Activated CD4-positive, alpha-beta memory T cell treated with anti-CD3 and anti-CD28 coated beads, Interleukin-2, amount 10 ng/mL, durations not matched to agents 7 days and 5 days (primary cell): ENCODE measurements around the gene ITIH4. TPM values are rescaled to one million over a fixed set of nuclear protein-coding genes. Genes with fewer than 3 reads are reported as not detected.

Experiments
- CTCF ChIA-PET: fragments of 350-600 bp; sonication (Branson Sonifier 250); formaldehyde crosslinking; loops from one replicate; lab custom pipeline; 2021; ENCODE audit warnings: antibody characterized with exemption, inconsistent platforms; lab: Charles Lee
- POLR2A ChIA-PET: fragments of 350-600 bp; sonication (Branson Sonifier 250); formaldehyde crosslinking; loops from one replicate; lab custom pipeline; 2021; ENCODE audit warnings: antibody characterized with exemption; lab: Charles Lee
- DNase-seq: peaks from one replicate; pipeline ENCODE4 v3.0.0-alpha.2; 2020
- H3K27ac Mint-ChIP-seq: one replicate; pipeline ENCODE4 v1.8.0; 2021; ENCODE audit warnings: mild to moderate bottlenecking, mixed read lengths
- H3K27me3 Mint-ChIP-seq: one replicate; pipeline ENCODE4 v1.8.0; 2021; ENCODE audit warnings: mixed read lengths
- H3K36me3 Mint-ChIP-seq: one replicate; pipeline ENCODE4 v1.8.0; 2021; ENCODE audit warnings: low read depth, mixed read lengths
- H3K4me1 Mint-ChIP-seq: one replicate; pipeline ENCODE4 v1.8.0; 2021; ENCODE audit warnings: mixed read lengths
- H3K4me3 Mint-ChIP-seq: one replicate; pipeline ENCODE4 v1.8.0; 2021; ENCODE audit warnings: mild to moderate bottlenecking, mixed read lengths
- H3K9me3 Mint-ChIP-seq: one replicate; pipeline ENCODE4 v1.8.0; 2021; ENCODE audit warnings: mixed read lengths
- total RNA-seq, 2 experiments: library from RNA; stranded (reverse); gene quantifications; one replicate each; pipeline ENCODE4 v1.2.3, GENCODE V29; 2021

Gene ITIH4
- total RNA-seq, 2 experiments from 2014 or later, result 16.0 to 16.2 TPM

DNA sequence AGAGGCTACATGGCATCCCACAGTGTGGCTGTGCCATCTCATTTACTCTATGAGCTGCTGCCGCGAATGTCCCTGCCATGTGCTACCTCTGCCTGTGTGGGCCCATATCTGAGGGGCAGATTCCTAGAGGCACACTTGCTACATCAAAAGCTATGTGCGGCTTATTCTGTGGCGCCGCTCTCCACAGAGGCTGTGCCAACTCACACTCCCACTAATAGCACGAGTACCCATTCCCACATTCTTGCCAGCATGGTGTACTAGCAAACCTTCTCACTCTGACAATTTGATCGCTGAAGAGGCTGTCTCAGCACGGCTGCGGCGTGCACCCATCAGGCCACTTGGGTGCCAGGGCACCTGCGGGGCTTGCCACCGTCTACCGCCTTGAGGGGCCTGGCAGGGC is 35.5 kb upstream of the ITIH4 start:
- Mint-ChIP-seq H3K27me3 (no peaks in the 10 kb centered on the region), H3K4me3 (no peak overlapping the region), H3K9me3 (peaks cover 24% of the 10 kb centered on the region), H3K4me1 (no peaks in the 10 kb centered on the region), H3K36me3 (peaks cover 25% of the 10 kb centered on the region), H3K27ac (no peak overlapping the region)
- DNase-seq, result no peak
- ChIA-PET POLR2A (no interaction called here), CTCF (no interaction called here)

- Mint-ChIP-seq H3K4me3 (no peak overlapping the region), H3K27ac (no peak overlapping the region), H3K4me1 (no peaks in the 10 kb centered on the region), H3K9me3 (peaks cover 14% of the 10 kb centered on the region), H3K36me3 (peaks cover 15% of the 10 kb centered on the region), H3K27me3 (no peaks in the 10 kb centered on the region)
- CTCF ChIA-PET, result interaction anchor here (0.7 kb wide), 1 partner anchor 37 kb away, joined by 3 read pairs; no protein-coding TSS in a partner anchor
- DNase-seq, result no peak
- POLR2A ChIA-PET, result no interaction called here
These were observed 29.9 kb upstream of the ITIH4 start for GRCh38 chr3:52860424-52860768.

- ChIA-PET CTCF (interaction anchor here (0.7 kb wide), 1 partner anchor 36 kb away, joined by 3 read pairs; no protein-coding TSS in a partner anchor), POLR2A (no interaction called here)
- Mint-ChIP-seq H3K27ac (no peak overlapping the region), H3K36me3 (peaks cover 15% of the 10 kb centered on the region), H3K27me3 (no peaks in the 10 kb centered on the region), H3K9me3 (peaks cover 10% of the 10 kb centered on the region), H3K4me1 (no peaks in the 10 kb centered on the region), H3K4me3 (no peak overlapping the region)
- no peak for DNase-seq
These were observed 29.4 kb upstream of the ITIH4 start for GRCh38 chr3:52859686-52860423.

- H3K4me1 Mint-ChIP-seq, result no peaks in the 10 kb centered on the region
- no peak overlapping the region for H3K4me3 Mint-ChIP-seq
- H3K27me3 Mint-ChIP-seq, result no peaks in the 10 kb centered on the region
- ChIA-PET POLR2A (no interaction called here), CTCF (no interaction called here)
- H3K9me3 Mint-ChIP-seq, result peaks cover 2% of the 10 kb centered on the region
- DNase-seq, result no peak
- peaks cover 3% of the 10 kb centered on the region for H3K36me3 Mint-ChIP-seq
- H3K27ac Mint-ChIP-seq, result no peak overlapping the region
These were observed 27.4 kb upstream of the ITIH4 start for GRCh38 chr3:52857864-52858263.

GRCh38 chr3:52857133-52857532 is 26.7 kb upstream of the ITIH4 start:
- ChIA-PET CTCF (no interaction called here), POLR2A (interaction anchor here (1.2 kb wide), 1 partner anchor 17 kb away, joined by 3 read pairs; no protein-coding TSS in a partner anchor)
- no peaks in the 10 kb centered on the region for H3K27me3 Mint-ChIP-seq
- no peak for DNase-seq
- no peaks in the 10 kb centered on the region for H3K4me1 Mint-ChIP-seq
- no peak overlapping the region for H3K27ac Mint-ChIP-seq
- H3K36me3 Mint-ChIP-seq, result no peaks in the 10 kb centered on the region
- H3K9me3 Mint-ChIP-seq, result no peaks in the 10 kb centered on the region
- no peak overlapping the region for H3K4me3 Mint-ChIP-seq

DNA sequence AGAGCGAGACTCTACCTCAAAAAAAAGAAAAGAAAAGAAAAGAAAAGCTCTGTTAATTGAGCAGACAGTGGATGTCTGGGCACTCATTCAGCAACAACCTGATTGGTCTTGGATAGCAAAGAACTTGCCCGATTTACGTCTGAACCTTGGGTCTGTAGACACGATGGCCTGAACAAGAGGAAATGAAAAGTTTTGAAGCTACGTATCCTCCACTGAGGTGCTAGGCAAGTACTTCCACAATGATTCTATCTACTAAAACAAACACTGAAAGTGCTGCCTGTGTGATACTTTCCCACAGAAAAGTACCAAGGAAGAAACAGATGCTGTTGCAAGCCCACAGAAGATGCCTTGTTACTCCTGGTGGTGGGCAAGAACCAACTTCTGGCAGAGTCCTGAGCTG is 26.2 kb upstream of the ITIH4 start:
- POLR2A ChIA-PET, result interaction anchor here (1.2 kb wide), 1 partner anchor 17 kb away, joined by 3 read pairs; no protein-coding TSS in a partner anchor
- Mint-ChIP-seq H3K27ac (no peak overlapping the region), H3K27me3 (no peaks in the 10 kb centered on the region), H3K4me3 (no peak overlapping the region), H3K9me3 (no peaks in the 10 kb centered on the region), H3K4me1 (no peaks in the 10 kb centered on the region), H3K36me3 (peaks cover 3% of the 10 kb centered on the region)
- no peak for DNase-seq
- CTCF ChIA-PET, result no interaction called here

DNA sequence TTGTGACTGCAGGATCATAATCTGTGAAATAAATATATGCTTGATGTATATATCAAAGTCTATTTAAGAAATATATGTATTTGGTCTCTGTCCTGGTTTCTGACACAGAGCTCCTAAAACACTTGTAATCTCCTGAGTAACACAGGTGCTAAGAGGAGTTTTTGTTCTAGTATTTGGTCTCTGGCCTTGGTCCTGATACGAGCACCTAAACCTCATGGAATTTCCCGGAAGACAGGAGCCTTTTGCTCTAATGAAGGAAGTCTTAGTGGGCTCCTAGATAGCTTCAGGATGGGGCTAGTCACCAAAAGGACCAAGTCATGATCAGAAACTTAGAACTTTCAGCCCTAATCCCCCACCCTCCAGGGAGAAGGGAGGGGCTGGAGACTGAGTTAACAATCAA is 23.5 kb upstream of the ITIH4 start:
- H3K27me3 Mint-ChIP-seq, result no peaks in the 10 kb centered on the region
- peaks cover 3% of the 10 kb centered on the region for H3K36me3 Mint-ChIP-seq
- POLR2A ChIA-PET, result interaction anchor here (1.3 kb wide), 1 partner anchor 15 kb away, joined by 3 read pairs; no protein-coding TSS in a partner anchor
- DNase-seq, result no peak
- H3K9me3 Mint-ChIP-seq, result no peaks in the 10 kb centered on the region
- H3K27ac Mint-ChIP-seq, result no peak overlapping the region
- CTCF ChIA-PET, result interaction anchor here (1.6 kb wide), 1 partner anchor 9 kb away, joined by 3 read pairs; no protein-coding TSS in a partner anchor
- H3K4me3 Mint-ChIP-seq, result no peak overlapping the region
- H3K4me1 Mint-ChIP-seq, result no peaks in the 10 kb centered on the region

- Mint-ChIP-seq H3K36me3 (peaks cover 3% of the 10 kb centered on the region), H3K9me3 (no peaks in the 10 kb centered on the region), H3K4me3 (no peak overlapping the region), H3K27ac (no peak overlapping the region), H3K4me1 (no peaks in the 10 kb centered on the region), H3K27me3 (no peaks in the 10 kb centered on the region)
- CTCF ChIA-PET, result no interaction called here
- DNase-seq, result no peak
- POLR2A ChIA-PET, result no interaction called here
These were observed 21.9 kb upstream of the ITIH4 start for GRCh38 chr3:52852419-52852818.

- ChIA-PET CTCF (interaction anchor here (1.1 kb wide), 1 partner anchor 42 kb away, joined by 4 read pairs; no protein-coding TSS in a partner anchor), POLR2A (no interaction called here)
- H3K27me3 Mint-ChIP-seq, result no peaks in the 10 kb centered on the region
- H3K4me1 Mint-ChIP-seq, result no peaks in the 10 kb centered on the region
- DNase-seq, result peak; percentile 25
- H3K4me3 Mint-ChIP-seq, result no peak overlapping the region
- no peak overlapping the region for H3K27ac Mint-ChIP-seq
- H3K36me3 Mint-ChIP-seq, result peaks cover 3% of the 10 kb centered on the region
- no peaks in the 10 kb centered on the region for H3K9me3 Mint-ChIP-seq
These were observed 20.9 kb upstream of the ITIH4 start for GRCh38 chr3:52851348-52851747.

DNA sequence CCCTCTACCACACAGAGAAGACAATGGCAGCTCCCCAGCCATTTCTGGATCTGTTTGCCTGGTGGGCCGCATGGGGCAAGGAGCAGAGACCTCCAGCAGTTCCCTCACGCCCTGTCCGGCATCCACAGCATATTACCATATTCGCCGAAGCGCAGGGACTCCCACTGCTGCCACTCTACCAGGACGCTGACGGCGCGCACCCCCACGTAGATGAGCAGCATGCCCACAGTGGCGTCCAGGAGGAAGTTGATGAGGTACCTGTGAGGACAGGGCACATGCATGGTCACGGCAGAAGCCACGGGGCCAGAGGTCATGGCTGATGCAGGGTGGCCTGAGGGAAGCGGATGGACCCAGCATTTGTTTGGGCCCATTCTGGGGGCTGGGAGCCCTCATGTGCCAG is 19.2 kb upstream of the ITIH4 start:
- no peak overlapping the region for H3K27ac Mint-ChIP-seq
- ChIA-PET POLR2A (interaction anchor here (1.4 kb wide), 1 partner anchor 10 kb away, joined by 3 read pairs; no protein-coding TSS in a partner anchor), CTCF (interaction anchor here (0.6 to 2.5 kb wide), 3 partner anchors 11 to 258 kb away, joined by 3 to 7 read pairs (median 4); no protein-coding TSS in a partner anchor)
- DNase-seq, result no peak
- H3K27me3 Mint-ChIP-seq, result no peaks in the 10 kb centered on the region
- H3K4me1 Mint-ChIP-seq, result no peaks in the 10 kb centered on the region
- H3K9me3 Mint-ChIP-seq, result no peaks in the 10 kb centered on the region
- H3K4me3 Mint-ChIP-seq, result no peak overlapping the region
- peaks cover 3% of the 10 kb centered on the region for H3K36me3 Mint-ChIP-seq

DNA sequence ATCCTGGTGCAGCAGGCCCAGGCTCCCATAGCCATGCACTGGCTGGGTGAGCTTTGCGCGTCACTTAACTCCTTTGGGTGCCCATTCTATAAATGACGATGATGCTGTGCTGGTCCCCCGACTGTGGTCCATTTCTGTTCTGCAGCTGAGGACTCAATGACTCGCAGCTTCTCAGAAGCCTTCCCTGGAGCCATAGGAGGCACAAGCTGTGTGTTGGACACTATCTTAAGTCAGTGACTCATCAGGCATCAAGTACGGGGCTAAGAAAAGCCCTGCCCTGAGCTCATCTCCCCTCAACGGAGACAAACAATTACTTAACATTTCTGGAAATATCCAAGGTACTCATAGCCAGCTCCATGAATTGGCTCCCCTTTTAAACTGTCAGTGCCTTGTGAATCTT is 18.1 kb upstream of the ITIH4 start:
- DNase-seq, result no peak
- H3K9me3 Mint-ChIP-seq, result no peaks in the 10 kb centered on the region
- ChIA-PET CTCF (interaction anchor here (0.6 to 2.5 kb wide), 5 partner anchors 10 to 266 kb away, joined by 3 to 7 read pairs (median 3); no protein-coding TSS in a partner anchor), POLR2A (interaction anchor here (1.4 kb wide), 1 partner anchor 9 kb away, joined by 3 read pairs; no protein-coding TSS in a partner anchor)
- no peak overlapping the region for H3K27ac Mint-ChIP-seq
- no peaks in the 10 kb centered on the region for H3K27me3 Mint-ChIP-seq
- peaks cover 8% of the 10 kb centered on the region for H3K36me3 Mint-ChIP-seq
- H3K4me3 Mint-ChIP-seq, result no peak overlapping the region
- H3K4me1 Mint-ChIP-seq, result no peaks in the 10 kb centered on the region

DNA sequence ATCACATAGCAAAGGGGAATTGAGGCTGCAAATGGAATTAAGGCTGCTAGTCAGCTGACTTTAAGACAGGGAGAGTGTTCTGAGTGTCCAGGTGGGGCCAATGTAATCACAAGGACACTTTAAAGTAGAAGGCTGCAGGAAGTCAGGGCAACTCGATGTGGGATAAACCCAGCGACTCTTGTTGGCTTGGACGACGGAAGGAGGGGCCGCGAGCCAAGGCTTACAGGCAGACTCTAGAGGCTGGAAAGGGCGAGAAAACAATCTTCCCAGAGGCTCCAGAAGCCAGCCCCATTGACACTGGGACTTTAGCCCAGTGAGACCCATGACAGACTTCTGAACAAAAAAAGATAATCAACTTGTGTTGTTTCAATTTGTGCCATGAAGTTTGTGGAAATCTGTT is 17.3 kb upstream of the ITIH4 start:
- H3K4me1 Mint-ChIP-seq, result no peaks in the 10 kb centered on the region
- peaks cover 8% of the 10 kb centered on the region for H3K36me3 Mint-ChIP-seq
- H3K4me3 Mint-ChIP-seq, result no peak overlapping the region
- H3K27me3 Mint-ChIP-seq, result no peaks in the 10 kb centered on the region
- no peak for DNase-seq
- ChIA-PET POLR2A (no interaction called here), CTCF (interaction anchor here (0.6 to 2.5 kb wide), 4 partner anchors 9 to 203 kb away, joined by 3 to 7 read pairs (median 4); no protein-coding TSS in a partner anchor)
- H3K27ac Mint-ChIP-seq, result no peak overlapping the region
- no peaks in the 10 kb centered on the region for H3K9me3 Mint-ChIP-seq

GRCh38 chr3:52847241-52847640 is 16.8 kb upstream of the ITIH4 start:
- no peaks in the 10 kb centered on the region for H3K4me1 Mint-ChIP-seq
- no peaks in the 10 kb centered on the region for H3K27me3 Mint-ChIP-seq
- DNase-seq, result no peak
- CTCF ChIA-PET, result interaction anchor here (0.6 kb wide), 1 partner anchor 204 kb away, joined by 3 read pairs; no protein-coding TSS in a partner anchor
- no peaks in the 10 kb centered on the region for H3K9me3 Mint-ChIP-seq
- POLR2A ChIA-PET, result no interaction called here
- H3K36me3 Mint-ChIP-seq, result peaks cover 8% of the 10 kb centered on the region
- H3K4me3 Mint-ChIP-seq, result no peak overlapping the region
- no peak overlapping the region for H3K27ac Mint-ChIP-seq
